HEK293 (cell line): ENCODE measurements around the gene TBC1D19.

Experiments
- CTCF ChIA-PET: fragments of 350-600 bp; formaldehyde crosslinking; extraction: SDS; loops from one replicate; lab custom pipeline; 2021; ENCODE audit warnings: antibody characterized with exemption; lab: Yijun Ruan, JAX
- POLR2A ChIA-PET: fragments of 300-600 bp; formaldehyde crosslinking; extraction: SDS; loops from one replicate; lab custom pipeline; 2020; ENCODE audit warnings: antibody characterized with exemption, inconsistent platforms; lab: Yijun Ruan, JAX
- H3K27ac ChIP-seq: fragments of 200-500 bp; sonication (Bioruptor generic); 2 replicates; pipeline ENCODE4 v1.5.1; 2014; ENCODE audit warnings: low read depth, low read length, control low read depth, inconsistent platforms; ENCODE audit errors: extremely low read depth
- H3K36me3 ChIP-seq, 2 experiments: fragments of 200-500 bp in 1 of 2; sonication (Bioruptor generic) in 1 of 2; 1 replicate in 1 of 2; 2 replicates in 1 of 2; pipeline ENCODE4 v1.5.1; 2014 to 2017; ENCODE audit warnings: inconsistent platforms in 2 of 2, low read length in 2 of 2; ENCODE audit not compliant: control insufficient read depth in 2 of 2, insufficient read depth in 1 of 2
- H3K4me1 ChIP-seq: fragments of 200-500 bp; sonication (Bioruptor generic); 2 replicates; pipeline ENCODE4 v1.5.1; 2014; ENCODE audit warnings: mild to moderate bottlenecking, low read length, inconsistent platforms; ENCODE audit not compliant: control insufficient read depth, insufficient read depth
- H3K4me3 ChIP-seq: 2 replicates; pipeline ENCODE4 v1.5.1; 2011; ENCODE audit warnings: low read depth, mild to moderate bottlenecking, control low read depth, low read length, moderate library complexity
- H3K9me3 ChIP-seq: fragments of 200-500 bp; sonication (Bioruptor generic); 2 replicates; pipeline ENCODE4 v1.5.1; 2014; ENCODE audit warnings: low read depth, low read length, inconsistent platforms; ENCODE audit not compliant: control insufficient read depth, insufficient read depth
- GLI4 ChIP-seq: fragments of 450-650 bp; formaldehyde crosslinking; IDR thresholded peaks from 2 replicates; pipeline ENCODE4 v1.5.1; 2016; ENCODE audit warnings: missing biosample characterization, missing genetic modification characterization
- GLIS1 ChIP-seq: fragments of 450-650 bp; formaldehyde crosslinking; IDR thresholded peaks from 2 replicates; pipeline ENCODE4 v1.5.1; 2016; ENCODE audit warnings: missing biosample characterization, missing genetic modification characterization
- HIC1 ChIP-seq: fragments of 450-650 bp; formaldehyde crosslinking; IDR thresholded peaks from 2 replicates; pipeline ENCODE4 v1.5.1; 2016; ENCODE audit warnings: missing biosample characterization, missing genetic modification characterization
- KLF17 ChIP-seq: fragments of 450-650 bp; formaldehyde crosslinking; IDR thresholded peaks from 2 replicates; pipeline ENCODE4 v1.5.1; 2016; ENCODE audit warnings: missing biosample characterization, missing genetic modification characterization
- KLF9 ChIP-seq: fragments of 450-650 bp; formaldehyde crosslinking; IDR thresholded peaks from 2 replicates; pipeline ENCODE4 v1.5.1; 2016; ENCODE audit warnings: missing biosample characterization, missing genetic modification characterization, low read depth
- OSR2 ChIP-seq: fragments of 450-650 bp; formaldehyde crosslinking; IDR thresholded peaks from 2 replicates; pipeline ENCODE4 v1.5.1; 2016; ENCODE audit warnings: missing biosample characterization, missing genetic modification characterization
- SP7 ChIP-seq: fragments of 450-650 bp; formaldehyde crosslinking; IDR thresholded peaks from 2 replicates; pipeline ENCODE4 v1.5.1; 2016; ENCODE audit warnings: missing biosample characterization, missing genetic modification characterization
- ZBTB6 ChIP-seq: fragments of 450-650 bp; formaldehyde crosslinking; IDR thresholded peaks from 2 replicates; pipeline ENCODE4 v1.5.1; 2017; ENCODE audit warnings: missing biosample characterization, missing genetic modification characterization
- ZNF132 ChIP-seq: fragments of 450-650 bp; formaldehyde crosslinking; IDR thresholded peaks from 2 replicates; pipeline ENCODE4 v1.5.1; 2017; ENCODE audit warnings: missing biosample characterization, missing genetic modification characterization, borderline replicate concordance
- ZNF155 ChIP-seq: fragments of 450-650 bp; formaldehyde crosslinking; IDR thresholded peaks from 2 replicates; pipeline ENCODE4 v1.5.1; 2016; ENCODE audit warnings: missing biosample characterization, missing genetic modification characterization
- ZNF37A ChIP-seq: fragments of 450-650 bp; IDR thresholded peaks from 2 replicates; pipeline ENCODE4 v1.5.1; 2018; ENCODE audit warnings: missing biosample characterization, missing genetic modification characterization
- ZNF449 ChIP-seq: fragments of 450-650 bp; formaldehyde crosslinking; IDR thresholded peaks from 2 replicates; pipeline ENCODE4 v1.5.1; 2017; ENCODE audit warnings: missing biosample characterization, mild to moderate bottlenecking, missing genetic modification characterization, moderate library complexity
- ZNF488 ChIP-seq: fragments of 450-650 bp; formaldehyde crosslinking; IDR thresholded peaks from 2 replicates; pipeline ENCODE4 v1.5.1; 2016; ENCODE audit warnings: missing biosample characterization, missing genetic modification characterization
- ZNF521 ChIP-seq: fragments of 450-650 bp; formaldehyde crosslinking; IDR thresholded peaks from 2 replicates; pipeline ENCODE4 v1.5.1; 2017; ENCODE audit warnings: missing biosample characterization, mild to moderate bottlenecking, missing genetic modification characterization
- ZNF530 ChIP-seq: fragments of 450-650 bp; formaldehyde crosslinking; IDR thresholded peaks from 2 replicates; pipeline ENCODE4 v1.5.1; 2016; ENCODE audit warnings: low read depth, missing biosample characterization, missing genetic modification characterization
- ZNF549 ChIP-seq: fragments of 450-650 bp; IDR thresholded peaks from 2 replicates; pipeline ENCODE4 v1.5.1; 2018; ENCODE audit warnings: missing biosample characterization, missing genetic modification characterization, mild to moderate bottlenecking, inconsistent platforms, moderate library complexity
- ZNF558 ChIP-seq: fragments of 450-650 bp; formaldehyde crosslinking; IDR thresholded peaks from 2 replicates; pipeline ENCODE4 v1.5.1; 2016; ENCODE audit warnings: missing biosample characterization, missing genetic modification characterization
- ZNF610 ChIP-seq: fragments of 450-650 bp; formaldehyde crosslinking; IDR thresholded peaks from 2 replicates; pipeline ENCODE4 v1.5.1; 2016; ENCODE audit warnings: missing biosample characterization, missing genetic modification characterization, borderline replicate concordance
- ZNF768 ChIP-seq: fragments of 450-650 bp; formaldehyde crosslinking; IDR thresholded peaks from 2 replicates; pipeline ENCODE4 v1.5.1; 2018; ENCODE audit warnings: missing biosample characterization, mild to moderate bottlenecking, missing genetic modification characterization
- ZXDB ChIP-seq: fragments of 450-650 bp; formaldehyde crosslinking; IDR thresholded peaks from 2 replicates; pipeline ENCODE4 v1.5.1; 2016; ENCODE audit warnings: missing biosample characterization, missing genetic modification characterization
- TF ChIP-seq, protein P1 (sequence below): fragments of 450-650 bp; formaldehyde crosslinking; IDR thresholded peaks from 2 replicates; pipeline ENCODE4 v1.5.1; 2016; ENCODE audit warnings: missing biosample characterization, missing genetic modification characterization
- TF ChIP-seq, protein P2 (sequence below): fragments of 450-650 bp; formaldehyde crosslinking; IDR thresholded peaks from 2 replicates; pipeline ENCODE4 v1.5.1; 2016; ENCODE audit warnings: missing biosample characterization, missing genetic modification characterization

TBC1D19 gene

DNA sequence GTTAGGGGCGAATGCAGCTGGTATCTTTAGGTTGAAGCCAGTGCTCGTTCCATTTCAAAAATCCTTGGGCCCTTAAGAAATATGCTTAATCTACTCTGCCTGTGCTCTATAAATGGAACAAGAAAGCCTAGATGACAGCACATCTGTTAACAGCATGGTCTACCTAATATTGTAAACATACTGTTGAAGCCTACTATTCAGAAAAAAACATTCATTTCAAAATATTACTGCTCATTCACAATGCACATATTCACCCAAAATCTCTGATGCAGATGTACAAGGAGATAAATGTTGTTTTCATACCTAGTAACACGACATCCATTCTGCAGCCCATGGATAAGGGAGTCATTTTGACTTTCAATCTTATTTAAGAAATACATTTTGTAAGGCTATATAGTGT lies 106.6 kb downstream of the TBC1D19 start:
- Histone ChIP-seq H3K4me3 (no peak overlapping the region), H3K4me1 (no peaks in the 10 kb centered on the region), H3K36me3 (no peaks in the 10 kb centered on the region), H3K9me3 (no peaks in the 10 kb centered on the region), H3K27ac (no peak overlapping the region)
- POLR2A ChIA-PET = no interaction called here
- CTCF ChIA-PET = no interaction called here
- TF ChIP-seq HIC1 (no peak), ZNF558 (tag by site-specific recombination) (no peak), ZNF488 (tag by site-specific recombination) (no peak), KLF17 (tag by site-specific recombination) (no peak), ZNF521 (no peak), ZNF610 (tag by site-specific recombination) (no peak), OSR2 (tag by site-specific recombination) (no peak), ZNF37A (tag by site-specific recombination) (no peak), KLF9 (no peak), ZNF768 (tag by site-specific recombination) (no peak), SP7 (no peak), ZNF449 (tag by site-specific recombination) (no peak), ZBTB6 (no peak)
- TF ChIP-seq, protein P1, sequence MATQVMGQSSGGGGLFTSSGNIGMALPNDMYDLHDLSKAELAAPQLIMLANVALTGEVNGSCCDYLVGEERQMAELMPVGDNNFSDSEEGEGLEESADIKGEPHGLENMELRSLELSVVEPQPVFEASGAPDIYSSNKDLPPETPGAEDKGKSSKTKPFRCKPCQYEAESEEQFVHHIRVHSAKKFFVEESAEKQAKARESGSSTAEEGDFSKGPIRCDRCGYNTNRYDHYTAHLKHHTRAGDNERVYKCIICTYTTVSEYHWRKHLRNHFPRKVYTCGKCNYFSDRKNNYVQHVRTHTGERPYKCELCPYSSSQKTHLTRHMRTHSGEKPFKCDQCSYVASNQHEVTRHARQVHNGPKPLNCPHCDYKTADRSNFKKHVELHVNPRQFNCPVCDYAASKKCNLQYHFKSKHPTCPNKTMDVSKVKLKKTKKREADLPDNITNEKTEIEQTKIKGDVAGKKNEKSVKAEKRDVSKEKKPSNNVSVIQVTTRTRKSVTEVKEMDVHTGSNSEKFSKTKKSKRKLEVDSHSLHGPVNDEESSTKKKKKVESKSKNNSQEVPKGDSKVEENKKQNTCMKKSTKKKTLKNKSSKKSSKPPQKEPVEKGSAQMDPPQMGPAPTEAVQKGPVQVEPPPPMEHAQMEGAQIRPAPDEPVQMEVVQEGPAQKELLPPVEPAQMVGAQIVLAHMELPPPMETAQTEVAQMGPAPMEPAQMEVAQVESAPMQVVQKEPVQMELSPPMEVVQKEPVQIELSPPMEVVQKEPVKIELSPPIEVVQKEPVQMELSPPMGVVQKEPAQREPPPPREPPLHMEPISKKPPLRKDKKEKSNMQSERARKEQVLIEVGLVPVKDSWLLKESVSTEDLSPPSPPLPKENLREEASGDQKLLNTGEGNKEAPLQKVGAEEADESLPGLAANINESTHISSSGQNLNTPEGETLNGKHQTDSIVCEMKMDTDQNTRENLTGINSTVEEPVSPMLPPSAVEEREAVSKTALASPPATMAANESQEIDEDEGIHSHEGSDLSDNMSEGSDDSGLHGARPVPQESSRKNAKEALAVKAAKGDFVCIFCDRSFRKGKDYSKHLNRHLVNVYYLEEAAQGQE (tag by site-specific recombination) = no peak

- Histone ChIP-seq H3K4me1 (no peaks in the 10 kb centered on the region), H3K27ac (no peak overlapping the region), H3K4me3 (no peak overlapping the region), H3K36me3 (no peaks in the 10 kb centered on the region), H3K9me3 (no peaks in the 10 kb centered on the region)
- ChIA-PET POLR2A (no interaction called here), CTCF (interaction anchor here (0.5 to 0.7 kb wide), 2 partner anchors 11 to 319 kb away, joined by 3 to 4 read pairs; no protein-coding TSS in a partner anchor)
- TF ChIP-seq ZNF132 (tag by site-specific recombination) (no peak), ZNF549 (tag by site-specific recombination) (no peak), GLIS1 (tag by site-specific recombination) (no peak), KLF17 (tag by site-specific recombination) (no peak), ZNF155 (tag by site-specific recombination) (no peak), ZXDB (tag by site-specific recombination) (no peak), GLI4 (tag by site-specific recombination) (no peak), ZNF530 (tag by site-specific recombination) (no peak)
- TF ChIP-seq, protein P2, sequence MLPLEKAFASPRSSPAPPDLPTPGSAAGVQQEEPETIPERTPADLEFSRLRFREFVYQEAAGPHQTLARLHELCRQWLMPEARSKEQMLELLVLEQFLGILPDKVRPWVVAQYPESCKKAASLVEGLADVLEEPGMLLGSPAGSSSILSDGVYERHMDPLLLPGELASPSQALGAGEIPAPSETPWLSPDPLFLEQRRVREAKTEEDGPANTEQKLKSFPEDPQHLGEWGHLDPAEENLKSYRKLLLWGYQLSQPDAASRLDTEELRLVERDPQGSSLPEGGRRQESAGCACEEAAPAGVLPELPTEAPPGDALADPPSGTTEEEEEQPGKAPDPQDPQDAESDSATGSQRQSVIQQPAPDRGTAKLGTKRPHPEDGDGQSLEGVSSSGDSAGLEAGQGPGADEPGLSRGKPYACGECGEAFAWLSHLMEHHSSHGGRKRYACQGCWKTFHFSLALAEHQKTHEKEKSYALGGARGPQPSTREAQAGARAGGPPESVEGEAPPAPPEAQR (tag by site-specific recombination) = no peak
Measured at GRCh38 chr4:26692014-26692726, 108.3 kb downstream of the TBC1D19 start.
